GM18507 (cell line): ENCODE measurements around the gene GLCE.

Experiments
- DNase-seq: peaks from one replicate; pipeline ENCODE4 v3.0.0; 2011; ENCODE audit warnings: low read depth; ENCODE audit not compliant: insufficient read length; ENCODE audit errors: extremely low spot score
- FAIRE-seq: peaks from 2 replicates; lab custom pipeline; 2011; peaks lifted over from hg19 to GRCh38; lab: Jason Lieb, UNC

The GLCE gene

GRCh38 chr15:69234676-69235075, 74.2 kb downstream of the GLCE start:
- no peak for FAIRE-seq
- DNase-seq = no peak

GRCh38 chr15:69236505-69236904, 76.1 kb downstream of the GLCE start:
- DNase-seq (no peak), FAIRE-seq (no peak)

GRCh38 chr15:69237718-69238117, 77.3 kb downstream of the GLCE start:
- DNase-seq (no peak), FAIRE-seq (no peak)

- FAIRE-seq = no peak
These were observed 84.4 kb downstream of the GLCE start for GRCh38 chr15:69244798-69245197.

GRCh38 chr15:69253156-69253555, 92.7 kb downstream of the GLCE start:
- FAIRE-seq (no peak), DNase-seq (no peak)

More at GRCh38 chr15:69244798-69245197, 84.4 kb downstream of the GLCE start:
- DNase-seq = no peak

- FAIRE-seq (peak; percentile 26), DNase-seq (no peak)
These were observed 105.0 kb downstream of the GLCE start for GRCh38 chr15:69265347-69265955.

GRCh38 chr15:69271217-69271616, 110.8 kb downstream of the GLCE start:
- DNase-seq (no peak), FAIRE-seq (no peak)

- DNase-seq = no peak
- FAIRE-seq = no peak
These were observed 111.7 kb downstream of the GLCE start for GRCh38 chr15:69272139-69272538.

- no peak for FAIRE-seq
These were observed 112.5 kb downstream of the GLCE start for GRCh38 chr15:69272891-69273290.

GRCh38 chr15:69275074-69275670, 114.7 kb downstream of the GLCE start:
- FAIRE-seq (no peak), DNase-seq (no peak)

More at GRCh38 chr15:69272891-69273290, 112.5 kb downstream of the GLCE start:
- DNase-seq = no peak

- DNase-seq (no peak), FAIRE-seq (no peak)
These were observed 115.6 kb downstream of the GLCE start for GRCh38 chr15:69275933-69276560.

- FAIRE-seq (no peak), DNase-seq (no peak)
These were observed 116.9 kb downstream of the GLCE start for GRCh38 chr15:69277316-69277715.

GRCh38 chr15:69279636-69280035, 119.2 kb downstream of the GLCE start:
- DNase-seq (no peak), FAIRE-seq (no peak)

- no peak for FAIRE-seq
- DNase-seq = no peak
These were observed 120.3 kb downstream of the GLCE start for GRCh38 chr15:69280783-69281182.

- FAIRE-seq = no peak
- no peak for DNase-seq
These were observed 121.8 kb downstream of the GLCE start for GRCh38 chr15:69282104-69282743.

- DNase-seq (no peak), FAIRE-seq (no peak)
These were observed 125.4 kb downstream of the GLCE start for GRCh38 chr15:69285834-69286233.

GRCh38 chr15:69288011-69288410, 127.6 kb downstream of the GLCE start:
- DNase-seq (no peak), FAIRE-seq (no peak)

- FAIRE-seq = no peak
- no peak for DNase-seq
These were observed 128.3 kb downstream of the GLCE start for GRCh38 chr15:69288531-69289341.

GRCh38 chr15:69289342-69290146, 129.1 kb downstream of the GLCE start:
- DNase-seq = no peak
- no peak for FAIRE-seq
